Ishikawa (cell line): ENCODE results near the gene AP1S1.

Source experiments
- CREB1 ChIP-seq: IDR thresholded peaks from 2 replicates; pipeline ENCODE4 v1.6.1; 2012; ENCODE audit warnings: low read depth
- EGR1 ChIP-seq: IDR thresholded peaks from 2 replicates; pipeline ENCODE4 v1.6.1; 2012
- EP300 ChIP-seq: IDR thresholded peaks from 2 replicates; pipeline ENCODE4 v1.6.1; 2012; ENCODE audit warnings: borderline replicate concordance
- MAX ChIP-seq: IDR thresholded peaks from 2 replicates; pipeline ENCODE4 v1.6.1; 2012
- REST ChIP-seq: IDR thresholded peaks from 2 replicates; pipeline ENCODE4 v1.6.1; 2012; ENCODE audit warnings: low read depth, mild to moderate bottlenecking
- TAF1 ChIP-seq: IDR thresholded peaks from 2 replicates; pipeline ENCODE4 v1.6.1; 2012; ENCODE audit warnings: low read depth, mild to moderate bottlenecking
- TCF12 ChIP-seq: IDR thresholded peaks from 2 replicates; pipeline ENCODE4 v1.6.1; 2012; ENCODE audit warnings: low read depth
- USF1 ChIP-seq: IDR thresholded peaks from 2 replicates; pipeline ENCODE4 v1.6.1; 2012
- YY1 ChIP-seq: IDR thresholded peaks from 2 replicates; pipeline ENCODE4 v1.6.1; 2012; ENCODE audit warnings: low read depth
- ZBTB7A ChIP-seq: IDR thresholded peaks from 2 replicates; pipeline ENCODE4 v1.6.1; 2012; ENCODE audit warnings: low read depth

GRCh38 chr7:101161692-101162471 is 7.6 kb downstream of the AP1S1 start:
- TF ChIP-seq EP300 = no peak
- TF ChIP-seq REST = no peak
- TF ChIP-seq ZBTB7A = no peak
- no peak for TF ChIP-seq EGR1
- no peak for TF ChIP-seq USF1
- no peak for TF ChIP-seq CREB1
- no peak for TF ChIP-seq YY1
- no peak for TF ChIP-seq MAX
- TF ChIP-seq TAF1 = no peak
- no peak for TF ChIP-seq TCF12
